ENCODE measurements around the gene CDC7.

DNA sequence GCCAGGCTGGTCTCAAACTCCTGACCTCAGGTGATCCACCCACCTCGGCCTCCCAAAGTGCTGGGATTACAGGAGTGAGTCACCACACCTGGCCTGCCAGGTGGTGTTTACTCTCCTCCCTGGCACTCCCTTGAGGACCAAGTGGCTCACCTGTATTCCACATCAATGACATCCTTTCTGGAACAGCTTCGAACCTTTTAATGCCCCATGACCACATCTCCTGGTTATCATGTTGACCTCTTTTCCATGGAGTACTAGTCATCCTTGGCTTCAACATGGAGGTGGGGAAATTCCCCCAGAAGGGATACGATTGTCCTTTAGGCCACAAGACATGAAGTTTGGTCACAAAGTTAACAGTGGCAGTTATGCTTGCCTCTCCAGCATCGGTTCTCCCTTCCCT is 66.9 kb downstream of the CDC7 start:
- TF ChIP-seq, protein P1, sequence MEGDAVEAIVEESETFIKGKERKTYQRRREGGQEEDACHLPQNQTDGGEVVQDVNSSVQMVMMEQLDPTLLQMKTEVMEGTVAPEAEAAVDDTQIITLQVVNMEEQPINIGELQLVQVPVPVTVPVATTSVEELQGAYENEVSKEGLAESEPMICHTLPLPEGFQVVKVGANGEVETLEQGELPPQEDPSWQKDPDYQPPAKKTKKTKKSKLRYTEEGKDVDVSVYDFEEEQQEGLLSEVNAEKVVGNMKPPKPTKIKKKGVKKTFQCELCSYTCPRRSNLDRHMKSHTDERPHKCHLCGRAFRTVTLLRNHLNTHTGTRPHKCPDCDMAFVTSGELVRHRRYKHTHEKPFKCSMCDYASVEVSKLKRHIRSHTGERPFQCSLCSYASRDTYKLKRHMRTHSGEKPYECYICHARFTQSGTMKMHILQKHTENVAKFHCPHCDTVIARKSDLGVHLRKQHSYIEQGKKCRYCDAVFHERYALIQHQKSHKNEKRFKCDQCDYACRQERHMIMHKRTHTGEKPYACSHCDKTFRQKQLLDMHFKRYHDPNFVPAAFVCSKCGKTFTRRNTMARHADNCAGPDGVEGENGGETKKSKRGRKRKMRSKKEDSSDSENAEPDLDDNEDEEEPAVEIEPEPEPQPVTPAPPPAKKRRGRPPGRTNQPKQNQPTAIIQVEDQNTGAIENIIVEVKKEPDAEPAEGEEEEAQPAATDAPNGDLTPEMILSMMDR (conservative IDR thresholded peaks at IDR 0.05 in 1 of 2, IDR thresholded peaks at IDR 0.05 in 1 of 2; ENCODE audit: low read depth in 1 of 2, low read length in 2 of 2), result no peak
- TF ChIP-seq EZH2 (IDR thresholded peaks at IDR 0.05; ENCODE audit: low read length, missing control alignments), result no peak
